K562 (cell line): ENCODE results near the gene TBC1D7. TPM values are rescaled to one million over a fixed set of nuclear protein-coding genes. Genes with fewer than 3 reads are reported as not detected.
A peak's percentile ranks its signal among the peaks of the same experiment; 100 is the strongest.

Experiments used
- CHD4 ChIP-seq: fragments of 200-600 bp; sonication (generic); IDR thresholded peaks from 3 replicates; pipeline ENCODE4 v1.6.1; 2012; ENCODE audit warnings: low read depth, mild to moderate bottlenecking, mixed read lengths, low read length, inconsistent platforms; ENCODE audit not compliant: insufficient read depth, insufficient replicate concordance, poor library complexity, severe bottlenecking
- EGR1 ChIP-seq: fragments of 450-650 bp; conservative IDR thresholded peaks from 2 replicates; pipeline ENCODE4 v1.6.1; 2017; ENCODE audit warnings: mild to moderate bottlenecking
- FOS ChIP-seq: IDR thresholded peaks from 3 replicates; pipeline ENCODE4 v1.6.1; 2011; ENCODE audit not compliant: insufficient read length; ENCODE audit errors: extremely low read depth
- FOXK2 ChIP-seq, 2 experiments: fragments of 450-650 bp; IDR thresholded peaks in 1 of 2; conservative IDR thresholded peaks in 1 of 2; 2 replicates each; pipeline ENCODE4 v1.6.1; 2016; ENCODE audit warnings: low read depth in 2 of 2, mild to moderate bottlenecking in 1 of 2
- GABPA ChIP-seq: fragments of 200-800 bp; sonication (Bioruptor generic); conservative IDR thresholded peaks from 2 replicates; pipeline ENCODE4 v1.6.1; 2016; ENCODE audit warnings: low read depth, missing genetic modification characterization, missing compliant biosample characterization
- LEF1 ChIP-seq: fragments of 450-650 bp; IDR thresholded peaks from 2 replicates; pipeline ENCODE4 v1.6.1; 2016; ENCODE audit warnings: mild to moderate bottlenecking
- MAFF ChIP-seq: IDR thresholded peaks from 2 replicates; pipeline ENCODE4 v1.6.1; 2012; ENCODE audit warnings: low read length, improper control_type of control experiment
- PML ChIP-seq: IDR thresholded peaks from 2 replicates; pipeline ENCODE4 v1.6.1; 2012; ENCODE audit warnings: low read length, inconsistent platforms
- POLR2G ChIP-seq: fragments of 200-400 bp; formaldehyde crosslinking; IDR thresholded peaks from 2 replicates; pipeline ENCODE4 v1.6.1; 2017; ENCODE audit warnings: low read depth, mild to moderate bottlenecking, antibody characterized with exemption, low read length, moderate library complexity
- RCOR1 ChIP-seq, 2 experiments: IDR thresholded peaks; 2 replicates each; pipeline ENCODE4 v1.6.1; 2012; ENCODE audit warnings: low read depth in 2 of 2, low read length in 2 of 2, borderline replicate concordance in 1 of 2, improper control_type of control experiment in 1 of 2
- SMAD4 ChIP-seq: fragments of 250-450 bp; sonication (Bioruptor Pico); conservative IDR thresholded peaks from 2 replicates; pipeline ENCODE4 v1.8.0; 2021; ENCODE audit warnings: inconsistent platforms, mild to moderate bottlenecking, moderate library complexity
- TCF7 ChIP-seq: sonication (generic); IDR thresholded peaks from 2 replicates; pipeline ENCODE4 v1.6.1; 2016; ENCODE audit warnings: antibody characterized with exemption, borderline replicate concordance
- ZNF551 ChIP-seq: fragments of 250-450 bp; sonication (Bioruptor Pico); IDR thresholded peaks from 2 replicates; pipeline ENCODE4 v1.5.0; 2021; ENCODE audit warnings: mild to moderate bottlenecking, moderate library complexity
- polyA plus RNA-seq, 8 experiments: library from polyadenylated mRNA; depleted of rRNA in 4 of 8; stranded (reverse) in 5 of 8; unstranded in 3 of 8; fragments of >200 nt; fragmentation: Nextera tagmentation in 2 of 8; fragmentation: Illumina TruSeq in 1 of 8; extraction: Ambion mirVana in 2 of 8; extraction: Trizol in 1 of 8; gene quantifications; 2 replicates each; pipeline versions ENCODE4 v1.2.1 to v1.2.3, GENCODE V29; 2011 to 2014; ENCODE audit warnings: inconsistent platforms in 1 of 8, missing spikeins in 1 of 8
- total RNA-seq, 7 experiments: library from RNA; depleted of rRNA in 6 of 7; stranded (reverse); fragments of >200 nt in 6 of 7; fragmentation: Illumina TruSeq in 2 of 7; extraction: Trizol in 2 of 7; gene quantifications; 2 replicates each; pipeline versions ENCODE4 v1.2.1 to v1.2.3, GENCODE V29; 2011 to 2021; ENCODE audit warnings: low replicate concordance in 1 of 7
- TF ChIP-seq, protein P1 (sequence below): fragments of 200-800 bp; sonication (Bioruptor generic); IDR thresholded peaks from 2 replicates; pipeline ENCODE4 v1.6.1; 2017; ENCODE audit warnings: missing genetic modification characterization, missing compliant biosample characterization
- TF ChIP-seq, protein P2 (sequence below): fragments of 450-650 bp; IDR thresholded peaks from 2 replicates; pipeline ENCODE4 v1.6.1; 2016; ENCODE audit warnings: low read depth, mild to moderate bottlenecking, moderate library complexity
- TF ChIP-seq, protein P3 (sequence below): sonication (generic); formaldehyde crosslinking; IDR thresholded peaks from 2 replicates; pipeline ENCODE4 v1.8.1; 2023; ENCODE audit warnings: mild to moderate bottlenecking, missing genetic modification reagents, moderate library complexity
- TF ChIP-seq, protein P4 (sequence below): fragments of 450-650 bp; formaldehyde crosslinking; IDR thresholded peaks from 2 replicates; pipeline ENCODE4 v1.4.0; 2020; ENCODE audit warnings: mild to moderate bottlenecking, moderate library complexity
- TF ChIP-seq, protein P5 (sequence below), 2 experiments: fragments of 150-350 bp in 1 of 2; IDR thresholded peaks; 2 replicates each; pipeline ENCODE4 v1.6.1; 2012 to 2016; ENCODE audit warnings: low read depth in 2 of 2, low read length in 2 of 2, mild to moderate bottlenecking in 1 of 2, moderate library complexity in 1 of 2

Gene TBC1D7
- total and polyA plus RNA-seq, 9 of the 15 experiments (the other 6 are each of a cell fraction or from before 2014, with no cell fraction given), result 49.4 to 107 (median 61.1) TPM

DNA sequence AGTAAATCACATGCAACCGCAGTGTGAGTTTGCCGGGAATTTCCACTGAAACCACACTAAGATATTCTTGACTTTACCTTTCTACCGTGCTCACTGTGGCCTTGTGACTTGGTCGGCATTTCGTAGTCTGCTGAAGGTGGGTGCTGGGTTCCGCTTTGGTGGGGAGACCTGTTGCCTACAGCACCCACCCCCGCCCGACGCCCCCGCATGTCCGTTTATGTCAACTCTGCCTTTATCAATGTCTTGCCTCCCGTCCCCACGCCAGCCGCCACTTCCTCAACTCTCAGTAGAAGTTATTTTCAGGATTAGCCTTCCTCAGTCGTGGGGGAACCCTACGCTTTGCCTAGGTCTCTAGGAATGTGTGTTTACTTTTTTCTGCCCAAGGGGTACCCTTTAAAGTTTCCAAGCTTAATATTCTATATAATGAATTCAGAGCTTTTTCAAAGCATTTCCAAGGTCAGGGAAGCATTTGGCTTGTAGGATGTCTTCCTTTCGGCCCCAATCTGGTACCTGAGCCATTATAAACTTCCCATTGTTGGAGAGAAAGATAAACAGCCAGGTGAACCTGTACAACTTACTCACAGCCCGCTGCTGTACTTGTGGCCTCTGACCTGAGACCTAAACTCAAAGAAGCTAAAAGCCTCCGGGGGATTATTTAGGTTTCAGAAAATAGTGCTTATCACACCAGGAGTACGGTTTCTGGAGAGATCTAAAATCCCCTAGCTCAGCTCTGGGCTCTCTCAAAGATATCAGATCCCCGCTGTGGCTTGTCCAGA lies 54.2 kb downstream of the TBC1D7 start (continued):
- TF ChIP-seq FOXK2 (conservative IDR thresholded peaks at IDR 0.05 in 1 of 2, IDR thresholded peaks at IDR 0.05 in 1 of 2; ENCODE audit: low read depth in 2 of 2) (peak in 1 of 2 experiments; percentile 42; a peak in 1 of 4 replicates), ZNF551 (no peak), SMAD4 (CRISPR knock-in tag) (peak; percentile 78), PML (peak; percentile 49; the same call in 1 of the 2 replicates), LEF1 (peak; percentile 83; the same call in 1 of the 2 replicates), RCOR1 (IDR thresholded peaks at IDR 0.05; ENCODE audit: borderline replicate concordance in 1 of 2, low read depth in 2 of 2, low read length in 2 of 2) (peak; percentile 77 to 79), TCF7 (peak; percentile 47; the same call in 1 of the 2 replicates), MAFF (0 out of 2 replicates have a peak, but pooled peaks have one; percentile 11), CHD4 (peak; percentile 49), POLR2G (peak; percentile 64), GABPA (tag) (peak; percentile 30; the same call in 1 of the 2 replicates), FOS (no peak), EGR1 (peak; percentile 100)
- TF ChIP-seq, protein P1, sequence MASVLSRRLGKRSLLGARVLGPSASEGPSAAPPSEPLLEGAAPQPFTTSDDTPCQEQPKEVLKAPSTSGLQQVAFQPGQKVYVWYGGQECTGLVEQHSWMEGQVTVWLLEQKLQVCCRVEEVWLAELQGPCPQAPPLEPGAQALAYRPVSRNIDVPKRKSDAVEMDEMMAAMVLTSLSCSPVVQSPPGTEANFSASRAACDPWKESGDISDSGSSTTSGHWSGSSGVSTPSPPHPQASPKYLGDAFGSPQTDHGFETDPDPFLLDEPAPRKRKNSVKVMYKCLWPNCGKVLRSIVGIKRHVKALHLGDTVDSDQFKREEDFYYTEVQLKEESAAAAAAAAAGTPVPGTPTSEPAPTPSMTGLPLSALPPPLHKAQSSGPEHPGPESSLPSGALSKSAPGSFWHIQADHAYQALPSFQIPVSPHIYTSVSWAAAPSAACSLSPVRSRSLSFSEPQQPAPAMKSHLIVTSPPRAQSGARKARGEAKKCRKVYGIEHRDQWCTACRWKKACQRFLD (CRISPR knock-in tag), result peak; percentile 84
- TF ChIP-seq, protein P2, sequence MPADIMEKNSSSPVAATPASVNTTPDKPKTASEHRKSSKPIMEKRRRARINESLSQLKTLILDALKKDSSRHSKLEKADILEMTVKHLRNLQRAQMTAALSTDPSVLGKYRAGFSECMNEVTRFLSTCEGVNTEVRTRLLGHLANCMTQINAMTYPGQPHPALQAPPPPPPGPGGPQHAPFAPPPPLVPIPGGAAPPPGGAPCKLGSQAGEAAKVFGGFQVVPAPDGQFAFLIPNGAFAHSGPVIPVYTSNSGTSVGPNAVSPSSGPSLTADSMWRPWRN, result peak; percentile 73; the same call in 1 of the 2 replicates
- TF ChIP-seq, protein P3, sequence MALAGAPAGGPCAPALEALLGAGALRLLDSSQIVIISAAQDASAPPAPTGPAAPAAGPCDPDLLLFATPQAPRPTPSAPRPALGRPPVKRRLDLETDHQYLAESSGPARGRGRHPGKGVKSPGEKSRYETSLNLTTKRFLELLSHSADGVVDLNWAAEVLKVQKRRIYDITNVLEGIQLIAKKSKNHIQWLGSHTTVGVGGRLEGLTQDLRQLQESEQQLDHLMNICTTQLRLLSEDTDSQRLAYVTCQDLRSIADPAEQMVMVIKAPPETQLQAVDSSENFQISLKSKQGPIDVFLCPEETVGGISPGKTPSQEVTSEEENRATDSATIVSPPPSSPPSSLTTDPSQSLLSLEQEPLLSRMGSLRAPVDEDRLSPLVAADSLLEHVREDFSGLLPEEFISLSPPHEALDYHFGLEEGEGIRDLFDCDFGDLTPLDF (CRISPR knock-in tag), result no peak
- TF ChIP-seq, protein P4, sequence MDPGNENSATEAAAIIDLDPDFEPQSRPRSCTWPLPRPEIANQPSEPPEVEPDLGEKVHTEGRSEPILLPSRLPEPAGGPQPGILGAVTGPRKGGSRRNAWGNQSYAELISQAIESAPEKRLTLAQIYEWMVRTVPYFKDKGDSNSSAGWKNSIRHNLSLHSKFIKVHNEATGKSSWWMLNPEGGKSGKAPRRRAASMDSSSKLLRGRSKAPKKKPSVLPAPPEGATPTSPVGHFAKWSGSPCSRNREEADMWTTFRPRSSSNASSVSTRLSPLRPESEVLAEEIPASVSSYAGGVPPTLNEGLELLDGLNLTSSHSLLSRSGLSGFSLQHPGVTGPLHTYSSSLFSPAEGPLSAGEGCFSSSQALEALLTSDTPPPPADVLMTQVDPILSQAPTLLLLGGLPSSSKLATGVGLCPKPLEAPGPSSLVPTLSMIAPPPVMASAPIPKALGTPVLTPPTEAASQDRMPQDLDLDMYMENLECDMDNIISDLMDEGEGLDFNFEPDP (CRISPR knock-in tag), result no peak
- TF ChIP-seq, protein P5, sequence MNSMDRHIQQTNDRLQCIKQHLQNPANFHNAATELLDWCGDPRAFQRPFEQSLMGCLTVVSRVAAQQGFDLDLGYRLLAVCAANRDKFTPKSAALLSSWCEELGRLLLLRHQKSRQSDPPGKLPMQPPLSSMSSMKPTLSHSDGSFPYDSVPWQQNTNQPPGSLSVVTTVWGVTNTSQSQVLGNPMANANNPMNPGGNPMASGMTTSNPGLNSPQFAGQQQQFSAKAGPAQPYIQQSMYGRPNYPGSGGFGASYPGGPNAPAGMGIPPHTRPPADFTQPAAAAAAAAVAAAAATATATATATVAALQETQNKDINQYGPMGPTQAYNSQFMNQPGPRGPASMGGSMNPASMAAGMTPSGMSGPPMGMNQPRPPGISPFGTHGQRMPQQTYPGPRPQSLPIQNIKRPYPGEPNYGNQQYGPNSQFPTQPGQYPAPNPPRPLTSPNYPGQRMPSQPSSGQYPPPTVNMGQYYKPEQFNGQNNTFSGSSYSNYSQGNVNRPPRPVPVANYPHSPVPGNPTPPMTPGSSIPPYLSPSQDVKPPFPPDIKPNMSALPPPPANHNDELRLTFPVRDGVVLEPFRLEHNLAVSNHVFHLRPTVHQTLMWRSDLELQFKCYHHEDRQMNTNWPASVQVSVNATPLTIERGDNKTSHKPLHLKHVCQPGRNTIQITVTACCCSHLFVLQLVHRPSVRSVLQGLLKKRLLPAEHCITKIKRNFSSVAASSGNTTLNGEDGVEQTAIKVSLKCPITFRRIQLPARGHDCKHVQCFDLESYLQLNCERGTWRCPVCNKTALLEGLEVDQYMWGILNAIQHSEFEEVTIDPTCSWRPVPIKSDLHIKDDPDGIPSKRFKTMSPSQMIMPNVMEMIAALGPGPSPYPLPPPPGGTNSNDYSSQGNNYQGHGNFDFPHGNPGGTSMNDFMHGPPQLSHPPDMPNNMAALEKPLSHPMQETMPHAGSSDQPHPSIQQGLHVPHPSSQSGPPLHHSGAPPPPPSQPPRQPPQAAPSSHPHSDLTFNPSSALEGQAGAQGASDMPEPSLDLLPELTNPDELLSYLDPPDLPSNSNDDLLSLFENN (IDR thresholded peaks at IDR 0.05; ENCODE audit: low read depth in 2 of 2, low read length in 2 of 2), result peak in 1 of 2 experiments; percentile 86; a peak in 2 of 4 replicates
